Measurements from ENCODE around the gene FAM171A1.
A peak's percentile ranks its signal among the peaks of the same experiment; 100 is the strongest.
"Not testable (repeated sequence)": the region's sequence is repeated elsewhere in the genome, so short reads cannot be mapped to it uniquely, and the experiment has no call there.

The FAM171A1 gene

GRCh38 chr10:15342970-15343369, 28.1 kb downstream of the FAM171A1 start:
- no peak for DNase-seq

GRCh38 chr10:15341502-15342128, 29.5 kb downstream of the FAM171A1 start:
- DNase-seq = no peak

GRCh38 chr10:15339892-15340291, 31.2 kb downstream of the FAM171A1 start:
- no peak for DNase-seq

GRCh38 chr10:15337441-15337923, 33.6 kb downstream of the FAM171A1 start:
- peak; percentile 86 for DNase-seq

GRCh38 chr10:15336211-15336610, 34.9 kb downstream of the FAM171A1 start:
- no peak for DNase-seq

- no peak for DNase-seq
These were observed 35.6 kb downstream of the FAM171A1 start for GRCh38 chr10:15335508-15335907.

GRCh38 chr10:15334650-15335323, 36.3 kb downstream of the FAM171A1 start:
- no peak for DNase-seq

- no peak for DNase-seq
These were observed 37.0 kb downstream of the FAM171A1 start for GRCh38 chr10:15333909-15334649.

- not testable (repeated sequence) for DNase-seq
These were observed 37.9 kb downstream of the FAM171A1 start for GRCh38 chr10:15333181-15333580.

GRCh38 chr10:15331461-15331860, 39.6 kb downstream of the FAM171A1 start:
- DNase-seq = no peak

- DNase-seq = no peak
These were observed 41.7 kb downstream of the FAM171A1 start for GRCh38 chr10:15329437-15329836.

- DNase-seq = no peak
These were observed 45.2 kb downstream of the FAM171A1 start for GRCh38 chr10:15325944-15326284.

- no peak for DNase-seq
These were observed 45.7 kb downstream of the FAM171A1 start for GRCh38 chr10:15325243-15325943.

GRCh38 chr10:15324611-15325010, 46.5 kb downstream of the FAM171A1 start:
- DNase-seq = no peak

- no peak for DNase-seq
These were observed 47.0 kb downstream of the FAM171A1 start for GRCh38 chr10:15324113-15324512.

GRCh38 chr10:15322356-15322755, 48.7 kb downstream of the FAM171A1 start:
- DNase-seq = no peak

- no peak for DNase-seq
These were observed 49.4 kb downstream of the FAM171A1 start for GRCh38 chr10:15321431-15322341.

GRCh38 chr10:15320522-15321203, 50.4 kb downstream of the FAM171A1 start:
- DNase-seq = no peak

GRCh38 chr10:15320118-15320517, 51.0 kb downstream of the FAM171A1 start:
- no peak for DNase-seq

GRCh38 chr10:15316871-15317464, 54.1 kb downstream of the FAM171A1 start:
- no peak for DNase-seq

- no peak for DNase-seq
These were observed 54.9 kb downstream of the FAM171A1 start for GRCh38 chr10:15316145-15316544.

Measured in NCI-H82 (cell line).